CD4-positive, alpha-beta T cell treated with Interleukin-4 for 4 hours (primary cell): ENCODE results near the gene MTAP.
"Not testable (repeated sequence)": the region's sequence is repeated elsewhere in the genome, so short reads cannot be mapped to it uniquely, and the experiment has no call there.

Experiments used
- DNase-seq: peaks from one replicate; pipeline ENCODE4 v3.0.0-alpha.2; 2020

MTAP gene

DNA sequence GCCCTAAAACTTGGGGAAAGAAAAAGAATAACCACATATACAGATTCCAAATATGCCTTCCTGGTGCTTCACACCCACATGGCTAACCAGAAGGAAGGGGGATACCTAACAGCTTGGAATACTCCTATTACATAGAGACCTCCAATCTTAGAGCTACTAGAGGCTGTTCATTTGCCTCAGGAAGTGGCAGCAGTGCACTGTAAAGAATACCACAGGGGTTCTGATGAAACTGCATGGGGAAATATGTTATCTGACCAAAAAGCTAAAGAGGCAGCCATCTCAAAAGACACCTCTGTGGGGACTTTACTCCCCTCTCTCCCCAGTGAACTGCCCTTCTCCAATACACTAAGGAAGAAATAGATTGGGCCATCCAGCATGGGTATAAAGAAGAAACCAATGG lies 125.3 kb downstream of the MTAP start:
- DNase-seq, result no peak

DNA sequence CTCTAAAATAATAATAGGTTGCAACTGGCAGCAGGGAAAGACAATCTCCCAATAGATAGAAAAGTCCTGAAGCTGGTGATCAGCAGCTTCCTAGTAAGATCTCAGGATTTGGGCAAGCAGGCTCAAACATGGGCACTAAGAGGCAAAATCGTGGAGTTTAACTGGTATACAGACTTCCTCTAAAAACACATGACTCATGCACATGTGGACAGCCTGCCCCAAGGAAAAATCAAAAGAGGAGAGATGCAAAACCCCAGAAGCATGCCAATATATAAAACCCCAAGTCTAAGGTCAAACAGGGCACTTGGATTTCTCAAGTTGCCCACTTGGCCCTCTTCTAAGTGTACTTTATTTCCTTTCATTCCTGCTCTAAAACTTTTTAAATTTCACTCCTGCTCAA lies 129.0 kb downstream of the MTAP start:
- DNase-seq, result no peak

DNA sequence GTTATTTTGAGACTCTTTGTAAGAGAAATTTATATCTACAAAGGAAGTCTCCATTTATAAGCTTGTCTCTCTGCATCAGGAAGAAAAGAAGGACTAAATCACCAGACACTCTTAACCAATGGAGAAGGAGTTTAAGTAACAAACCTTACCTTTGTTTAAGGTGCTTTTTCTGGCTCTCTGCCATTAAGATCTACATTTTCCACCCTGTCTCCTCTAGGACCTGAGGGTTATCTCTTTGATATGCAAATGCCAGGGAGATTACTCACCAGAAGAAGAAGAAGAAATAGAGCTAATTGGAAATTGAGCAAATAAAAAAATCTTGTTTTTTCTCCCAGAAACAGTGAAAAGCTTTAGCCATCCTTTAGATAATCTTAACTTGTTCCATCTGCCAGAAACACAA lies 130.8 kb downstream of the MTAP start:
- no peak for DNase-seq

DNA sequence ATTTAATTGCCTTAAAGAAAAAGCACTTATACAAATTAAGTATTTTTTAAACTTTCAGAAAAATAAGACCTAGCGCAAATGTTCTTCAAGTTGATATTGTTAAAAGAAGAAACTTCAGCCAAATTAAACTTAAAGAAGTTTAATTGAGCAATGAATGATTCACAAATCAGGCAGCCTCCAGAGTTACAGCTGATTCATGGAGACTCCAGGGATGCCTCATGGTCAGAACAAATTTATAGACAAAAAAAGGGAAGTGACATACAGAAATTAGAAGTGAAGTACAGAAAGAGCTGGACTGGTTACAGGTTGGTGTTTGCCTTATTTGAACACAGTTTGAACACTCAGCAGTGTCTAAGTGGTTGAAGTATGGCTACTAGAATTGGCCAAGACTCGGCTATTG lies 131.4 kb downstream of the MTAP start:
- DNase-seq, result no peak

DNA sequence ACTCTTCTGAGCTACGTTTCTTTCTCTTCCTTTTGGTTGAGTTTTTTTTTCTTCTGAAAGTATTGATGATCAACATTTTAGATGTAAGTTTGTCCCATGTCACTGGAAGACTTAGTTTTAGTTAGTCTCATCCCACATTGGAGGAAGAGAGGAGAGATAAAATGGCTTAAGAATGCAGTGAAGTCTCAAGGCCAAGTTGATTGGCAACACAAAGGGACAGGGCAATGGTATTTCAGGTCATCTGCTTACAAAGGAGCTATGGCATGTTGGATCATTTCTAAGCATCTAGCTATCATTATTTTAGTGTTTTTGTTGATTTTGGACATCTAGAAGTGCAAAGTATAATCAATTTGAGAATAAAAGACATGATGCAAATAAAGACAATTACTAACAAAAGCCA lies 133.2 kb downstream of the MTAP start:
- no peak for DNase-seq

DNA sequence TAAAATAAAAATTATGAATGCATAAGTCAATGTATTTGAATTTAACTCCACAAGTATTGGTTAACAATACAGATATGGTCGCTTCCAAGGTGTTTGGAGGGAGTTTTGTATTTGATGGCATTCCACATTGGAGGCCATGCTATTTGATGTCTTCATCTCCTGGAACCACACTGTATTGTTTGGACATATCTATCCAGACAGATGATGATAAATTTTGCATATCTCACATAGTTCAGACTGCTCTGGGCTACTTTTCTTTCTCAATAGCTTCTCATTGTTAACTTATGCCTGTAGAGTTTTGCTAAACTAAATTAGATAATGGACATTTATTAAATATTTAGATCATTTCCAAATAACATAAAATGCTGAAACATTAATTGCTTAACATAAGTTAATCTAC lies 133.7 kb downstream of the MTAP start:
- DNase-seq, result no peak

DNA sequence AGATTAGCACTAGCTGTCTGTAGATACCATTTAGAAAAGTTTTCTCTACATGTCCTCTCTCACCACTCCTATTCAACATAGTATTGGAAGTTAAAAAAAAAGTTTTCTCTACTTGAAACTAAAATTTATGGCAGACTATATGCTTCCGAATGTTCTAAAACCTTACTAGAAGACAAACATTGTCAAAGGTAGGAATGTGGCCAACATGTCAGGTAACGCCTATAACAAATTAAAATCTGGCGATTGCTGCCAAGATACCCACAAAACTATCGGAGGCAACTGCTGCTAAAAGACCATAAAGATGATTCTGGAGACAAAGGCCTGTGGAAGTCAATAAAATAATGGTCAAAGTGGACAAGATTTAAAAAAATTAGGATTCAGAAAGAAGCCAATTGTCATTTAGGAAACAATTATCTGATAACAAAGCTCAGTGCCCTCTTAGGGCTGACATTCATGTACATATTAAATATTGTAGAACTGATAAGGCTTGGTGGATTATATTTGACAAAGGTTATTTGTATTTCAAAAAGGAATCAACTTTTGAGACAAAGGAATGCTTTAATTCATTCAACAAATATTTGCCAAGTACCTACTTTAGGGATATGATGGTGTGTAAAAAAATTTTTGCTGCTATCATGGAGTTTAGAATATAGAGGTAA lies 139.0 kb downstream of the MTAP start:
- no peak for DNase-seq

DNA sequence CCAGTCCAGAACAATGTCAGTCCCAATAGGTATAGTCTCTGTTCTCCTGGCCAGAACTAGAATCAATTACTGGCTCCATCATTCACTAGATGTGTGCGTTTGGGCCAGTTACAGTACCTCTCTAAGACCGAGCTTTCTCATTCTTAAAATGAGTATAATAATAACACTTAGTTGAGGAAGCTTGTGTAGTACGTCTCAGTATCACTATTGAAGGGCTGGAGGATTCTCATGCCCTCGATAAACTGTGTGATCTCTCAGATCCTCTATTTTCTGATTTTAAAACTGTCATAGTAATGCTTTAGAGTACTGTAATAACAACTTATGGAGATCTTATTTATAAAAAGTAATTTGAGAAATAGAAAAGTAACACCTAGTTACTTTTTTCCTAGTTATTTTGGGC lies 141.0 kb downstream of the MTAP start:
- DNase-seq, result no peak

DNA sequence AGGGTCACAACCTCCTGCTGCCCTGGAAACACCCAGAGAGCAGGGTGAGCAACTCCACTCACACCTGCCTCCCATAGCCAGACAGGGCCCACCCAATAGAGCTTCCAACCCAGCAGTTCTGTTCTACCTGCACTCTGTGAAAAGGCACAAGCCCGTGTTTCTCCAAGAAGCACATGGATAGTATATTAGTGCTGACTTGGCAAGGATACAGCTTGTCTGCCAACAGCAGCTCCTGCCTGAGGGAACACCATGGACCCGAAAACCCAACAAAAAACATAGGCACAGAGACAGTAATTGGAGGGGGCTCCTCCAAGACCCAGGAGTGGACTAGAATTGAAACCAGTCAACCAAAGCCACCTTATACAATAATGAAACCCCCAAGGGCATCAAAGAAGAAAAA lies 143.2 kb downstream of the MTAP start:
- DNase-seq, result no peak

DNA sequence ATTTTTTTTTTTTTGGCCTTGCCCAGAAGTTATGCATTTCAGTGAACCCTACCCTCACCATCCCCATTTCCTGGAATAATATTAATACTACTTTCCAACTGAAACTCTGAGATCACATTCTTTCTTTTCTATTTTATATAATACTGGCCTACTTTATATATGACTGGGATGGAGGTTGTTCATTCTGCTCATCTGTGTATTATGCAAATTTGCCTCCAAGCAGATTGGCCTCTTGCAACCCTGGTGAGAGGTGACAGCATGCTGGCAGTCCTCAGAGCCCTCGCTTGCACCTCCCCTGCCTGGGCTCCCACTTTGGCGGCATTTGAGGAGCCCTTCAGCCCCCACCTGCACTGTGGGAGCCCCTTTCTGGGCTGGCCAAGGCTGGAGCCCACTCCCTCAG lies 156.4 kb downstream of the MTAP start:
- DNase-seq, result no peak

DNA sequence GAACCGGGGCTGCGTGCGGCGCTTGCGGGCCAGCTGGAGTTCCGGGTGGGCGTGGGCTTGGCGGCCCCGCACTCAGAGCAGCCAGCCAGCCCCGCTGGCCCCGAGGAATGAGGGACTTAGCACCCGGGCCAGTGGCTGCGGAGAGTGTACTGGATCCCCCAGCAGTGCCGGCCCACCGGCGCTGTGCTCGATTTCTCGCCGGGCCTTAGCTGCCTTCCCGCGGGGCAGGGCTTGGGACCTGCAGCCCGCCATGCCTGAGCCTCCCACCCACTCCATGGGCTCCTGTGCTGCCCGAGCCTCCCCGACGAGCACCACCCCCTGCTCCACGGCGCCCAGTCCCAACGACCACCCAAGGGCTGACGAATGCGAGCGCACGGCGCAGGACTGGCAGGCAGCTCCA lies 156.8 kb downstream of the MTAP start:
- DNase-seq, result not testable (repeated sequence)

DNA sequence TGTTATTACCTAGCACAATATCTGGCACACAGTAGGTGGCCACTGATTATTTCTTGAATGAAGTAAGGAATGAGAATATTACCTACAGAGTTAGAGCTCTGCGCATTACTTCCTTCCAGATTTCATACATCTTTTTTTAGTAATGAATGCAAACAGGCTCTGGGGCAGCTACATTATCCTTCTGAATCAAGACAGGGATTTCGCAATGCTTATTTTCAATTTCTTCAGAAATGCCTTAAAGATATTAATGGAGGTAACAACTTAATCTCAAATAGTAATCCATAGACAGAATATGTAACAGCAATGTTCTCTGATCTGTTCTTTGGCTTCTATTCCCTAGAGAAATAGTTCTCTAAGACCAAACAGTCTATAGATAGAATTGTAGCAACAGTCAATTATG lies 159.1 kb downstream of the MTAP start:
- no peak for DNase-seq

DNA sequence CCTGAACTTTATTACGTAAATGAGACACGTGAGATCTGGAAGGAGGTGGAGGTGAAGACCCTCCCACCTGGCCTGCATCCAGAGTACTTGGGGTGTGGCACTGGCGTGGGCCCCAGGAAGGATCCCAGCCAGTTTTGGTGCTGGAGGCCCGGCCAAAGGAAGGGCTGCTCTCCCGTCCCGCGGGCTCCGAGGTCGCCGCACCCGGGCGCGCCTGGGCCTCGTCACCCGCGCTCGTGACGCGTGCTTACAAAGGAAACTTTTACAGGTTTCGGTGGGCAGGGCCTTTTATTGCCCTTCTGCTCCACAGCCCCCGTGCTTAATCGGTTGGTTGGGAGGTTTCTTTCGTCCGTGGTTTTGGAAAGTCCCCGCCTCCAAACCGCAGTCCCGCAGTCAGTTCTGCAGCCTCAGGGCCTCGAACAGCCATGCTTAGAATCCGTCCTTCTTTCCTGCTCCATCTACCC lies 162.5 kb downstream of the MTAP start:
- DNase-seq, result peak; percentile 55

DNA sequence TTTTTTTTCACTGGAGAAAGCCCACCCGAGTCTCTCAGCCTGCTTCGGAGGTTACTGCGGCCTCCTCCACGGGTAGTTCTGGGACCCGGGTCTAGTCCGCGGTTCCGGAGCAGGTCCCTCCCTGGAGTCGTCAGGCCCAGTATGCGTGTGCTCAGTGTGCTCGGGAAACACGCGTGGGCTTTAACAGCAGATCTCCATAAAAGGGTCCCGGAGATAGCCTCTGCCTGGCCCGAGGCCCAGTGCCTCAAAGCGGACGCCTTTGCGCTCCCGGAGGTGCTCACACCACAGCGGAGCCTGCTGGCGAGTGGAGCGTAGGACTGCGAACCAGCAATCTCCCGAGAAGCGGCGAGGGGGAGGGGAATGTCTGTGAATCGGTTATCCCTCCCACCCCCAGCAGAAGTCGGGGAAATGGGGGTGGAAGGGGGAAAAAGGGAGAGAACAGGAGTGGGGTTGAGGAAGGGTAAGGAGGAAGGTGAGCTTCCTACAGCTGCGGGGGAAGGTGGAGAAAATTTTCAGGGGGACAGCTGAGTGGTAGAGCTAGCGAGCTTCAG lies 163.0 kb downstream of the MTAP start:
- DNase-seq, result peak; percentile 28

DNA sequence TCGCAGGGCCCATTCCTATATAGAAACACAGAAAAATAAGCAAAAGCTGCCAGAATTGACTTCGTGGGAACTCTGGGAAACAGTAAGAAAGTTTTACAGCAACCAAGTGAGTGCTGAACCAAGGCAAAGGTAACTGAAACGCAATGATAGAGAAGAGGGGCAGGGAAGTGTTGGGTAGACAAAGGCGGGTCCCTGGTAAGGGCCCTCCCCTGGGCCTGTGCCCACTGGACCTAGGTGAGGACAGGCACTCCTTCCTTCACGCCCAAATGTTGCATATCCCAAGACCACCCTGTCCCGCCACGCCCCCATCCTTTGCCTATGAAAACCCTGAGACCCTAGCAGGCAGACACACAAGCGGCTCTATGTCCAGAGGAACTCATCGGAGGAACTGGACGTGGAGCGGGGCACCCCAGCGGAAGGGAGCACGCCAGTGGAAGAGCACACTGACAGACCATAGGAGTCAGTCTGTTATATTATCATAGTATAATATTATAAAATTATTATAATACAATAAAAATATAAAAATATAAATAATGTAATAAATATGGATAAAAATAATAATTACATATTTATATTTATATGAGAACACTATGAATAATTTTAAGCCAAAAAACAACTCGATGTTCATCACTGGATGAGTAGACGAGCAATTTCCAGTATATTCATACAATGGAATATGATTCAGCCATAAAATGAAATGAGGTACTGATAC lies 163.9 kb downstream of the MTAP start:
- no peak for DNase-seq

DNA sequence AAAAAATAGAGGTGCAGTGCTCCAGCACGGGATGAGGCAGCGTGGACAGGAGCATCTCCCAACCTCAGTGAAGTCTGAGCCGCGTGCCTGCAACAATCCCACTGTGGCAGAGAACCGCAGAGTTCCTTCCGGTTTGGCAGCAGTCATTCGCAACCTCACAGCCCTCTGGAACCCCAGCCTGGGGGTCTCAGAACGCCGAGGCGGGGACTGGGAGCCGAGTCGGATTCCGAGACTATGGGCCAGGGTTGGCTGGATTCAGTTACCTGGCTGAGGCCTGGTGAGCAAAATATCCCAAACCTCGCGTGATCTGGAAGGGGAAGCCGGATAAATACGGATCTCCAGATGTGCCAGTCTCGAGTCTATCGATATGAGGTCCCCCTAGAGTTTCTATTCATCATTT lies 164.7 kb downstream of the MTAP start:
- no peak for DNase-seq

DNA sequence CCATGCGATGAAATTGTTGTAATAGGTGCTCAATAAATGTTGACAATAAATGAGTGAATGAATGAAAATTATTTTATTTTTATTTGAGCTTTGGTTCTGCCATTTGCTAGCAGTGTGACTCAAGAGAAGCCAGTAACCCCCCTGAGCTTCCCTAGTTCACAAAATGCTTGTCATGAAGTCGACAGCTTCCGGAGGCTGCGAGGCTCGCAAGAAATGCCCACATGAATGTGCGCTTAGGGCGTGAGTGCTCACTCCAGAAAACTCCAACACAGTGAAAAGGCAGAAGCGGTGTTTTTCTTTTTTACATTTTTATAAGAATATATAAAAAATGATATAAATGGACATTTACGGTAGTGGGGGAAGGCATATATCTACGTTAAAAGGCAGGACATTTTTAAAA lies 165.3 kb downstream of the MTAP start:
- DNase-seq, result no peak

DNA sequence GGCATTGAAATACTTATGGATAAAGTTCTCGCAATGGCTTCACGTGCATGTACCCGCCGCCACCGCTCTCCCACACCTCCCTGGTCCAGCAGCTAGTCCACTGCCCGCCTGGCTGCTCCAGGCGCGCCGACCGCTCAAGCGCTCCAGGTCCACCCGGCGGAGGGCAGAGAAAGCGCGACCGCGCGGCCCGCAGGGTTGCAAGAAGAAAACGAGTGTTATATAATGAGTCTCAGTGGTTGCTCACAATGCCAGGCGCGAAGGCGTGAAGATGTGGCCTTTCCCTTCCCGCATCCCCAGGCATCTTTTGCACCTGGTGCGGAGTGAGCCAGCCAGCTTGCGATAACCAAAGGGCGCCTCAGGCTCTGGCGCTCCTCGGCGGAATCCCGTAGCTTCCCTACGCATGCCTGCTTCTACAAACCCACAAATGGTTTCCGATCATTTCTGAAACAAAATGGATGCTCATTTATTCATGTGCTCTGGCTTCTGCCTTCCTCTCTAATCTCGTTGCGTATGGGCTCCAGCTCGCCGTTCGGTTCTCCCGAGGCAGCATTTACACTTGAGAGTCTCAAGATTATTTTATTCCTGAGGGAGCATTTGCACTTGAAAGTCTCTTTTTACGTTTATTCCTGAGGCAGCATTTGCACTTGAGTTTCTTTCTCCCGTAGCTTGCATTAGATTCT lies 166.0 kb downstream of the MTAP start:
- no peak for DNase-seq

DNA sequence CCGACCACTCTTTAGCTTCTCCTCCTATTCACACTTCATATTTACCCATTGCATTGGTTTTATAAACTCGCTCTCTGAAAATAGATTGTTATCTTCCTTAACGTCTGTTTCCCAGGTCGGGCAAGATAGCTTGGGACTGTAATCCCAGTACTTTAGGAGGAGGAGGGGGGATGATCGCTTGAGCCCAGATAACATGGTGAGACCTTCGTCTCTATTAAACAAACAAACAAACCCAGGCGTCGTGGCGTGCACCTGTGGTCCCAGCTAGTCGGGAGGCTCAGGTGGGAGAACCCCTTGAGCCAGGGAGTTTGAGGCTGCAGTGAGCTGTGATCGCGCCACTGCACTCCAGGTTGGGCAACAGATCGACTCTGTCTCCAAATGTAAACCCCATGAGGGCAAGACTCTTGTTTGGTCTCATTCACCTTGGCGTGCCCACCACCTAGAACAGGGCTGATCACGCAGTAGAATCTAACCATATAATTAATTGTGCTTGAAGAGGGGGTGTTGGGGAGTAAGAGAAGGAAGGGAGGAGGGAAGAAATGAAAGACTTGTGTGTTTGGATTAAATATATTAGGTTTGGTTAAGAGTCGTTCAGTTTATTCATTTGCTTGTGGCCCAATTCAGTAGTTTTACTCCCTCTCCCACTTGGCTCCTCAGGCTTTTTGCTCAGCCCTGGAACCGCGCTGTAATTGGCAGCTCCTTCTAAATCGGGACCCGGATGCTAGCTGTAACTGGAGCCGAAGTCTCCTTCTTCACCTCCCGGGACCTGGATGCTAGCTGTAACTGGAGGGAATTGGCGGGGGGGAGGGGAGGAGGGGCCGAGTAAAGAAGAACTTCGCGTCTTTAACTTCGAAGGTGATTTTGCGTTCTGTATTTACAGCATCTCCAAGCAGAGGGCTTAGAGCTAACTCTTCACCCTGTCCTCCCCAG lies 166.8 kb downstream of the MTAP start:
- no peak for DNase-seq

DNA sequence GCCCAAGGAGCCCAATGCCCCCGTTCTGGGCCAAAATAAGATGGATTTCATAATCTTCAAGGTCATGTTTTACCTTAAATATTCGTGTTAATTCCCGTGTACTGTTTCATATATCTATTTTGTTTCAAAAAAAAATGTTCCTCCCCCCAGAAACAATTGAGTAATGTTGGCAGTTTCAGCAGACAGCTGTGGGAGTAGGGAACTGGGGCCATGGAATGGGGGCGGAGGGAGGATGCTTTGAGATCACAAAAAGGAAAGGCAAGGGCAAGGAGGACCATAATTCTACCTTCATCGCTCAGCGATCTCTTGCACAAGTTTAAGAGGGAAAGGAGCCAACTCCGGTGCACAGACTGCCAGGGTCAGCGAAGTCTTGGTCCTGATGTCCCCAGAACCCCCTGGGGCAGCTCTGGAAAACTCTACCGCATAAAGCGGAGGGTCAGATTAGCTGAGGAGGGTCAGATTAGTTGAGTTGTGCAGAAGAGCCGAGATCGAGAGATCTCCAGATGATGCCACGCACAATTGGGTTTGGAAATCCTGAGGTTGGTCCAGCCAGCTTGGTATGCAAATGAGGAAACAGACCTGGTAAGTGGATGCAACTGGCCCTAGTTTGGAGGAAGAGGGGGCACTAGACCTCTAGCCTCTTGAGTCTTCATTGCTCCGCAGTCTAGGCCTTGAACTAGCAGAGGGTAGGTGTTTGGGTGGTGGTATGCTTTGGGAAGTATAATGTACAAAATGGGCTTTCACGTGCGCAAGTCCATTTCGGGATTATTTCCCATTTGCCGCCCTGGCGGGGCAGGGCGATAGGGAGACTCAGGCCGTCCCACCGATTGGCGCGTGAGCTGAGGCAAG lies 167.7 kb downstream of the MTAP start:
- no peak for DNase-seq

DNA sequence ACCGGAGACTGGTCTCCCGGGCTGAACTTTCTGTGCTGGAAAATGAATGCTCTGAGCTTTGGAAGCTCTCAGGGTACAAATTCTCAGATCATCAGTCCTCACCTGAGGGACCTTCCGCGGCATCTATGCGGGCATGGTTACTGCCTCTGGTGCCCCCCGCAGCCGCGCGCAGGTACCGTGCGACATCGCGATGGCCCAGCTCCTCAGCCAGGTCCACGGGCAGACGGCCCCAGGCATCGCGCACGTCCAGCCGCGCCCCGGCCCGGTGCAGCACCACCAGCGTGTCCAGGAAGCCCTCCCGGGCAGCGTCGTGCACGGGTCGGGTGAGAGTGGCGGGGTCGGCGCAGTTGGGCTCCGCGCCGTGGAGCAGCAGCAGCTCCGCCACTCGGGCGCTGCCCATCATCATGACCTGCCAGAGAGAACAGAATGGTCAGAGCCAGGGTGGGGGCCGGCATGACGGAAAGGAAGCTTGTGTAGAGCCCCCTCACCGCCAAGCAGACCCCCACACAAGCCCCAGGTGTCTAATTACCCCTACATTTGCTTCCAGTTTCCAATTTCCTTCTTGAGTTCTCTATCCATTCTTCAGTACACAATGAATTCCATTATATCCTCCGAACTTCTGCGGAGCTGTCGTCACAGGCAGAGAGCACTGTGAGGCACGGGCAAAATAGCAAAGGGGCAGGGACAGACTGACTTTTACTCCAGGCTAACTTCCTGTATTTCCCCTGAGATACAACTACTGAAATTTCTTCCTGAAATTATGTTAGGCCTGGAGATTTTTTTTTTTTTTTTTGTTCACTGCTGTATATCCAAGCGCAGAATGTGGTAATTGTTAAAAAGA lies 168.6 kb downstream of the MTAP start:
- no peak for DNase-seq
